Ishikawa (cell line): ENCODE results near the gene ZNF804A.

ENCODE experiments used
- CEBPB ChIP-seq: IDR thresholded peaks from 2 replicates; pipeline ENCODE4 v1.6.1; 2012
- CREB1 ChIP-seq: IDR thresholded peaks from 2 replicates; pipeline ENCODE4 v1.6.1; 2012; ENCODE audit warnings: low read depth
- EGR1 ChIP-seq: IDR thresholded peaks from 2 replicates; pipeline ENCODE4 v1.6.1; 2012
- EP300 ChIP-seq: IDR thresholded peaks from 2 replicates; pipeline ENCODE4 v1.6.1; 2012; ENCODE audit warnings: borderline replicate concordance
- FOXM1 ChIP-seq: IDR thresholded peaks from 2 replicates; pipeline ENCODE4 v1.6.1; 2012; ENCODE audit warnings: low read depth, borderline replicate concordance
- NFIC ChIP-seq: IDR thresholded peaks from 2 replicates; pipeline ENCODE4 v1.6.1; 2012
- RAD21 ChIP-seq: IDR thresholded peaks from 2 replicates; pipeline ENCODE4 v1.6.1; 2012; ENCODE audit warnings: low read depth
- TAF1 ChIP-seq: IDR thresholded peaks from 2 replicates; pipeline ENCODE4 v1.6.1; 2012; ENCODE audit warnings: low read depth, mild to moderate bottlenecking
- TCF12 ChIP-seq: IDR thresholded peaks from 2 replicates; pipeline ENCODE4 v1.6.1; 2012; ENCODE audit warnings: low read depth
- TEAD4 ChIP-seq: IDR thresholded peaks from 2 replicates; pipeline ENCODE4 v1.6.1; 2012
- YY1 ChIP-seq: IDR thresholded peaks from 2 replicates; pipeline ENCODE4 v1.6.1; 2012; ENCODE audit warnings: low read depth
- ZBTB7A ChIP-seq: IDR thresholded peaks from 2 replicates; pipeline ENCODE4 v1.6.1; 2012; ENCODE audit warnings: low read depth
- TF ChIP-seq, protein P1 (sequence below): IDR thresholded peaks from 2 replicates; pipeline ENCODE4 v1.6.1; 2012; ENCODE audit warnings: low read depth, mild to moderate bottlenecking
- TF ChIP-seq, protein P2 (sequence below): IDR thresholded peaks from 2 replicates; pipeline ENCODE4 v1.6.1; 2012
- TF ChIP-seq, protein P3 (sequence below): IDR thresholded peaks from 2 replicates; pipeline ENCODE4 v1.6.1; 2012

Gene ZNF804A

DNA sequence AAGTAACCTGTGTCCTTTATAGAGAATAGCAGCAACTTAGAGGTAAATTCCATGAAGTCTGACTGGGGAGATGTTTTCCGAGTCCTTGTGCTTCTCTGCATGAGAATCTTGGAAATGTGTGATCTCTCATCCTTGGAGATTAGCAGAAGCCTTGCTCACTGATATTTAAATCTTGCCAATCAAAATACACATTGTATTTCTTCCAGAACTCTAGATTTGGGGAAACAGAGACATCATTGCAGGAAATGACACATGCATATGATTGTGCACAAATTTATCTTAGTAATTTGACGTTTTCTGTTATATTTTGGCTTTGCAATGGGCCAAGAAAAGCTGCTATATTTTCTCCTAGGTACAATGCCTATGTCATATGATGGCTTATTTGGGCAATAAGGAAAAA lies 182.6 kb downstream of the ZNF804A start:
- TF ChIP-seq FOXM1 (no peak), YY1 (no peak), TEAD4 (no peak), RAD21 (no peak), NFIC (no peak), ZBTB7A (no peak), TAF1 (no peak), EGR1 (no peak), TCF12 (no peak), CEBPB (no peak), CREB1 (no peak), EP300 (no peak)
- TF ChIP-seq, protein P1, sequence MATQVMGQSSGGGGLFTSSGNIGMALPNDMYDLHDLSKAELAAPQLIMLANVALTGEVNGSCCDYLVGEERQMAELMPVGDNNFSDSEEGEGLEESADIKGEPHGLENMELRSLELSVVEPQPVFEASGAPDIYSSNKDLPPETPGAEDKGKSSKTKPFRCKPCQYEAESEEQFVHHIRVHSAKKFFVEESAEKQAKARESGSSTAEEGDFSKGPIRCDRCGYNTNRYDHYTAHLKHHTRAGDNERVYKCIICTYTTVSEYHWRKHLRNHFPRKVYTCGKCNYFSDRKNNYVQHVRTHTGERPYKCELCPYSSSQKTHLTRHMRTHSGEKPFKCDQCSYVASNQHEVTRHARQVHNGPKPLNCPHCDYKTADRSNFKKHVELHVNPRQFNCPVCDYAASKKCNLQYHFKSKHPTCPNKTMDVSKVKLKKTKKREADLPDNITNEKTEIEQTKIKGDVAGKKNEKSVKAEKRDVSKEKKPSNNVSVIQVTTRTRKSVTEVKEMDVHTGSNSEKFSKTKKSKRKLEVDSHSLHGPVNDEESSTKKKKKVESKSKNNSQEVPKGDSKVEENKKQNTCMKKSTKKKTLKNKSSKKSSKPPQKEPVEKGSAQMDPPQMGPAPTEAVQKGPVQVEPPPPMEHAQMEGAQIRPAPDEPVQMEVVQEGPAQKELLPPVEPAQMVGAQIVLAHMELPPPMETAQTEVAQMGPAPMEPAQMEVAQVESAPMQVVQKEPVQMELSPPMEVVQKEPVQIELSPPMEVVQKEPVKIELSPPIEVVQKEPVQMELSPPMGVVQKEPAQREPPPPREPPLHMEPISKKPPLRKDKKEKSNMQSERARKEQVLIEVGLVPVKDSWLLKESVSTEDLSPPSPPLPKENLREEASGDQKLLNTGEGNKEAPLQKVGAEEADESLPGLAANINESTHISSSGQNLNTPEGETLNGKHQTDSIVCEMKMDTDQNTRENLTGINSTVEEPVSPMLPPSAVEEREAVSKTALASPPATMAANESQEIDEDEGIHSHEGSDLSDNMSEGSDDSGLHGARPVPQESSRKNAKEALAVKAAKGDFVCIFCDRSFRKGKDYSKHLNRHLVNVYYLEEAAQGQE = no peak
- TF ChIP-seq, protein P2, sequence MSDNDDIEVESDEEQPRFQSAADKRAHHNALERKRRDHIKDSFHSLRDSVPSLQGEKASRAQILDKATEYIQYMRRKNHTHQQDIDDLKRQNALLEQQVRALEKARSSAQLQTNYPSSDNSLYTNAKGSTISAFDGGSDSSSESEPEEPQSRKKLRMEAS = no peak
- TF ChIP-seq, protein P3, sequence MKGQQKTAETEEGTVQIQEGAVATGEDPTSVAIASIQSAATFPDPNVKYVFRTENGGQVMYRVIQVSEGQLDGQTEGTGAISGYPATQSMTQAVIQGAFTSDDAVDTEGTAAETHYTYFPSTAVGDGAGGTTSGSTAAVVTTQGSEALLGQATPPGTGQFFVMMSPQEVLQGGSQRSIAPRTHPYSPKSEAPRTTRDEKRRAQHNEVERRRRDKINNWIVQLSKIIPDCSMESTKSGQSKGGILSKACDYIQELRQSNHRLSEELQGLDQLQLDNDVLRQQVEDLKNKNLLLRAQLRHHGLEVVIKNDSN = no peak

GRCh38 chr2:184783576-184783975 lies 185.2 kb downstream of the ZNF804A start:
- TF ChIP-seq CEBPB (no peak), CREB1 (no peak)

- TF ChIP-seq TCF12 = no peak
- TF ChIP-seq, protein P2 = no peak
Observed at GRCh38 chr2:184793176-184793575, 194.8 kb downstream of the ZNF804A start.

DNA sequence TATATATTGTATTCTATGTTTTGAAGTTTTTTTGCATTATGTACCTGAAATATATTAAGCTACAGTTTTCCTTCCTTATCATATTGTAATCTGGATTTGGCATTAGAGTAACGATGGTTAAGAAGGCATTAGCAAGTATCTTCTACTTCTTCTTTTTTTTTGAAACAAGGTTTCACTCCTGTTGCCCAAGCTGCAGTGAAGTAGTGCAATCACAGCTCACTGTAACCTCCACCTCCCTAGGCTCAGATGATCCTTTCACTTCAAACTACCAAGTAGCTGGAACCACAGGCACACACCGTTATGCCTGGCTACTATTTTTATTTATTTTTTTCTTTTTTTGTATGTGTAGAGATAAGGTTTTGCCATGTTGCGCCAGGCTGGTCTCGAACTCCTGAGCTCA lies 201.1 kb downstream of the ZNF804A start:
- TF ChIP-seq EGR1 = no peak
- TF ChIP-seq CREB1 = no peak
- no peak for TF ChIP-seq RAD21
- no peak for TF ChIP-seq CEBPB
- TF ChIP-seq, protein P1 = no peak
- TF ChIP-seq, protein P2 = no peak
- TF ChIP-seq YY1 = no peak
- TF ChIP-seq FOXM1 = no peak
- TF ChIP-seq NFIC = no peak
- no peak for TF ChIP-seq TCF12
- no peak for TF ChIP-seq TEAD4

- TF ChIP-seq TAF1 (no peak), NFIC (no peak), FOXM1 (no peak), RAD21 (no peak), EP300 (no peak), CEBPB (no peak), TCF12 (no peak), ZBTB7A (no peak), EGR1 (no peak), TEAD4 (no peak), CREB1 (no peak), YY1 (no peak)
- TF ChIP-seq, protein P3 = no peak
- TF ChIP-seq, protein P2 = no peak
Observed at GRCh38 chr2:184814421-184814820, 216.1 kb downstream of the ZNF804A start.

GRCh38 chr2:184815824-184816223 lies 217.5 kb downstream of the ZNF804A start:
- TF ChIP-seq NFIC (no peak), CEBPB (no peak), TAF1 (no peak), ZBTB7A (no peak), CREB1 (no peak)

GRCh38 chr2:184824597-184824996 lies 226.3 kb downstream of the ZNF804A start:
- TF ChIP-seq ZBTB7A (no peak), RAD21 (no peak), CREB1 (no peak), NFIC (no peak), EGR1 (no peak), TCF12 (no peak), FOXM1 (no peak), TEAD4 (no peak), EP300 (no peak), CEBPB (no peak), TAF1 (no peak), YY1 (no peak)
- TF ChIP-seq, protein P3 = no peak
- TF ChIP-seq, protein P1 = no peak
- TF ChIP-seq, protein P2 = no peak
